CD4-positive, CD25-positive, alpha-beta regulatory T cell (primary cell): Measurements from ENCODE around the gene RAB3GAP1. TPM values are rescaled to one million over a fixed set of nuclear protein-coding genes. Genes with fewer than 3 reads are reported as not detected.
A peak's percentile ranks its signal among the peaks of the same experiment; 100 is the strongest.

Source experiments
- ATAC-seq, 2 donors: fragments of 150-1000 bp; cut with Tn5 transposase; one replicate each; pipeline ENCODE4 v1.10.0; 2021; ENCODE audit warnings: low read depth in 2 of 2, moderate number of reproducible peaks in 2 of 2, moderate library complexity in 1 of 2
- DNase-seq, 3 donors: peaks; one replicate each; pipeline versions ENCODE4 v3.0.0 to v3.0.0-alpha.2; 2012 to 2022; ENCODE audit warnings: mixed read lengths in 1 of 3
- H3K27ac ChIP-seq: one replicate; pipeline ENCODE4 v1.7.0; 2013; ENCODE audit warnings: mild to moderate bottlenecking, low read length; ENCODE audit not compliant: insufficient read depth, poor library complexity, severe bottlenecking
- H3K27me3 ChIP-seq: one replicate; pipeline ENCODE4 v1.7.0; 2013; ENCODE audit warnings: low read length; ENCODE audit not compliant: control insufficient read depth, insufficient read depth
- H3K36me3 ChIP-seq: one replicate; pipeline ENCODE4 v1.7.0; 2013; ENCODE audit warnings: mild to moderate bottlenecking, low read length, moderate library complexity; ENCODE audit not compliant: control insufficient read depth, insufficient read depth
- H3K4me1 ChIP-seq: 2 replicates; pipeline ENCODE4 v1.7.0; 2013; ENCODE audit warnings: mild to moderate bottlenecking, low read length; ENCODE audit not compliant: insufficient read depth, control insufficient read depth, poor library complexity, severe bottlenecking
- H3K4me3 ChIP-seq: one replicate; pipeline ENCODE4 v1.7.0; 2013; ENCODE audit warnings: low read depth, mild to moderate bottlenecking, low read length, moderate library complexity
- H3K9me3 ChIP-seq, 2 experiments: 1 replicate in 1 of 2; 2 replicates in 1 of 2; pipeline ENCODE4 v1.7.0; 2013; ENCODE audit warnings: low read length in 2 of 2, mild to moderate bottlenecking in 1 of 2, moderate library complexity in 1 of 2; ENCODE audit not compliant: control insufficient read depth in 2 of 2
- H3K27ac Mint-ChIP-seq, 3 donors: one replicate each; pipeline ENCODE4 v1.8.0; 2020 to 2022; ENCODE audit warnings: mild to moderate bottlenecking in 3 of 3, mixed read lengths in 3 of 3, moderate library complexity in 2 of 3
- H3K27me3 Mint-ChIP-seq: one replicate; pipeline ENCODE4 v1.8.0; 2022; ENCODE audit warnings: mild to moderate bottlenecking, mixed read lengths
- H3K36me3 Mint-ChIP-seq: one replicate; pipeline ENCODE4 v1.8.0; 2020; ENCODE audit warnings: mixed read lengths
- H3K4me1 Mint-ChIP-seq, 4 donors: one replicate each; pipeline ENCODE4 v1.8.0; 2020 to 2022; ENCODE audit warnings: mixed read lengths in 4 of 4, mild to moderate bottlenecking in 1 of 4
- H3K4me3 Mint-ChIP-seq, 4 donors: one replicate each; pipeline ENCODE4 v1.8.0; 2020 to 2022; ENCODE audit warnings: mild to moderate bottlenecking in 4 of 4, mixed read lengths in 4 of 4, moderate library complexity in 3 of 4
- H3K9me3 Mint-ChIP-seq, 7 donors: one replicate each; pipeline ENCODE4 v1.8.0; 2020 to 2022; ENCODE audit warnings: mixed read lengths in 7 of 7, mild to moderate bottlenecking in 3 of 7, moderate library complexity in 2 of 7
- polyA plus RNA-seq, 4 donors: library from polyadenylated mRNA; unstranded; fragments of 300-500 nt; fragmentation: Illumina TruSeq; gene quantifications; one replicate each; pipeline ENCODE4 v1.2.3, GENCODE V29; 2021
- total RNA-seq: library from RNA; stranded (reverse); gene quantifications from one replicate; pipeline ENCODE4 v1.2.3, GENCODE V29; 2022

RAB3GAP1 gene
- total and polyA plus RNA-seq, 5 donors from 2014 or later: 15.4 to 40.1 (median 19.7) TPM

DNA sequence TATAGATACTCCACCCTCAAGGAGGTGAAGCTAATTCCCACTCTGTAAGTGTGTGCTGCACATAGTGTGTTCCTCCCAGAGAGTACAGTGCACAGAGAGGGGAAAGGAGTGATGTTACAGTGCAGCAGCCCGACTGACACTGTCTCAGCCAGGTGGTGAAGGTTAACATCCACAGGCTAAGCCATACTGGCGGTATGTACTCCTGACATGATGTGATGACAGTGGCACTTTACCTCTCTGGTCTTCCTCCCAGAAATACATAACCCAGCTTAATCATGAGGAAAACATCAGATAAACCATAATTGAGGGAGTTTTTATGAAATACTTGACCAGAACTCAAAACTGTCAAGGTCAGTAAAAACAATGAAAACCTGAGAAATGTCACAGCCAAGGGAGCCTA, 107.1 kb downstream of the RAB3GAP1 start:
- no peak overlapping the region for H3K4me3 Mint-ChIP-seq
- no peaks in the 10 kb centered on the region for H3K9me3 ChIP-seq
- peaks cover 65% of the 10 kb centered on the region for H3K36me3 ChIP-seq
- H3K27ac Mint-ChIP-seq: peak overlapping the region in 1 of 3 donors; percentile 8
- no peak overlapping the region for H3K27ac ChIP-seq
- H3K36me3 Mint-ChIP-seq: peaks cover 62% of the 10 kb centered on the region
- H3K4me1 ChIP-seq: no peaks in the 10 kb centered on the region
- ATAC-seq: no peak
- H3K4me3 ChIP-seq: no peak overlapping the region
- peaks cover 16 to 40% (median 30%) of the 10 kb centered on the region in 4 donors for H3K4me1 Mint-ChIP-seq
- no peak for DNase-seq
- no peaks in the 10 kb centered on the region for H3K27me3 ChIP-seq
- H3K9me3 Mint-ChIP-seq: peaks cover 0 to 1% (median 0%) of the 10 kb centered on the region in 7 donors
- no peaks in the 10 kb centered on the region for H3K27me3 Mint-ChIP-seq

DNA sequence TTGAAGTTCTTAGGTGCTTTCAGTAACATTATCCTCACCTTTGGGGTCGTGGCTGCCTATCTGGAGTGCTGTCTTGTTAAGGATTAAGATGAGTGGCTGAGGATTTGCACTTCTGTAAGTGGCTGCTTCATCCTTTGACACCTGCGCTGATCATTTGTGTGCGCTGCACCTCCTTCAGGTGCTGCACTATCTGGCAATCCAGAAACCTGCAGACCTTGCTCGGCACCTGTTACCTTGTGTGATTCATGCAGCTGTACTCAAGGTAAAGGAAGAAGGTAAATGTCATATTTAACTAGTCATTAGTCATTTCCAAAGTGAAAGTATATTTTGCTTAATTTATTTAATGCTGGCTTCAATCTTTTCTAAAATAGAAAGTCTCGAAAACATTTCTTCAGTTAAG, 110.3 kb downstream of the RAB3GAP1 start:
- peaks cover 0 to 1% (median 0%) of the 10 kb centered on the region in 7 donors for H3K9me3 Mint-ChIP-seq
- H3K27ac Mint-ChIP-seq: peak overlapping the region; percentile 71 to 83 (median 74)
- peak in 1 of 3 donors; percentile 46 for DNase-seq
- peak overlapping the region in 1 of 4 donors; percentile 35 for H3K4me3 Mint-ChIP-seq
- peaks cover 42% of the 10 kb centered on the region for H3K36me3 Mint-ChIP-seq
- H3K4me1 Mint-ChIP-seq: peaks cover 16 to 32% (median 22%) of the 10 kb centered on the region in 4 donors
- H3K27me3 Mint-ChIP-seq: no peaks in the 10 kb centered on the region
- Histone ChIP-seq H3K36me3 (peaks cover 61% of the 10 kb centered on the region), H3K27me3 (no peaks in the 10 kb centered on the region), H3K27ac (peak overlapping the region; percentile 38), H3K4me1 (no peaks in the 10 kb centered on the region), H3K4me3 (peak overlapping the region; percentile 42), H3K9me3 (no peaks in the 10 kb centered on the region)
- ATAC-seq: peak in 1 of 2 donors; percentile 63

DNA sequence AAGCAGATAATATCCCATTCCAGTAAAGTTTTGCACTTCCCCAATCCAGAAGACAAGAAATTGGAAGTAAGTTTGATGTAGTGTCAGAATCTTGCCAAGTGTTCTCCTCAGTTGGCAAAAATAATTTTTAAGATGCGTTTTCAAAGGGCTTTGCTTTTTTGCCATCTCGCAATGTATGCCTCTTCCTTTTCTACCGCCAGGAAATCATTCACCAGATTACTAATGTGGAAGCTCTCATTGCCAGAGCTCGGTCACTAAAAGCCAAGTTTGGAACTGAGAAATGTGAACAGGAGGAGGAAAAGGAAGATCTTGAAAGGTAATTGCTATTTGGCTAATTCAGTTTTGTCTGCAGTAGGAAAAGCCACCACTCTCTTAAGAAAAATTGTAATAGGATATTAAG, 110.7 kb downstream of the RAB3GAP1 start:
- Mint-ChIP-seq H3K4me1 (peaks cover 17 to 31% (median 21%) of the 10 kb centered on the region in 4 donors), H3K36me3 (peaks cover 43% of the 10 kb centered on the region), H3K27me3 (no peaks in the 10 kb centered on the region), H3K27ac (peak overlapping the region; percentile 71 to 83 (median 74)), H3K4me3 (peak overlapping the region in 1 of 4 donors; percentile 35), H3K9me3 (peaks cover 0 to 1% (median 0%) of the 10 kb centered on the region in 7 donors)
- DNase-seq (peak in 1 of 3 donors; percentile 8), ATAC-seq (no peak)
- Histone ChIP-seq H3K4me1 (no peaks in the 10 kb centered on the region), H3K4me3 (peak overlapping the region; percentile 42), H3K9me3 (no peaks in the 10 kb centered on the region), H3K27ac (peak overlapping the region; percentile 38), H3K36me3 (peaks cover 62% of the 10 kb centered on the region), H3K27me3 (no peaks in the 10 kb centered on the region)

DNA sequence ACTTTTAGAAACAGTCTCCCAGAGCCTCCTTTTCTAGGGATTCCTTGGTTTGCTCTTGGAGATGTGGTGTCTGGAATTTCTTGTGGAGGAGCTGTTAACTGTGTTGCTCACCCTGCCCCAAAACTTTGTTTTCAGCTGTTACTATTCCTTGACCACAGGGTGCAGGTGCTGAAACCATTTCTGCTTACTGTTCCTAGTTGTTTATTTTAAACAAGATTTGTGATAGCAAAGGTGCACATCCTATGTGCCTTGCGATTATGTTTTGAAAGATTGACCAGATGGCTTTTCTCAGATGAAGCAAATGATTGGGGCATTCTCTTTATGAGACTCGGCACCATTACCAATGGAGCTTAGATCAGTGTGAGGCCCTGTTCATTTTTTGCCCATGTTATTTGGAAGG, 111.2 kb downstream of the RAB3GAP1 start:
- peaks cover 61% of the 10 kb centered on the region for H3K36me3 ChIP-seq
- Mint-ChIP-seq H3K27ac (peak overlapping the region in 2 of 3 donors; percentile 65 to 71), H3K4me3 (no peak overlapping the region)

DNA sequence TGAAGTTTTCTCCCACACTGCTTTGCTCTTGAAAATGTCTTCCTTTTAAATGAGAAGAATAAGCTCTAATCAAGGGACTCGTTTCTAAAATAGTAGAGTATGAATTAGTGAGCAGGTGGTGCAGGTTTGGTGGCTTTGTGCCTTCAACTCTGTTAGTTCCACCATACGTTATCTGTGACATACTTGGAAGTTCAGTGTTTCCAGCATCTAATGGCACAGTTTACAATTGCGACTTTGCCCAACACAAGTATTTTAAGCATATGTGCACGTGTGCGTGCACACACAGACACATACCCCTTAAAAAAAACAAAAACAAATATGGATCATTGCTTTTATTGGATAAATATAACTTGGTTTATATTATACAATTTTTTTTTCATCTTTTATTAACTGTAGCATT, 111.8 kb downstream of the RAB3GAP1 start:
- Mint-ChIP-seq H3K4me3 (no peak overlapping the region), H3K27me3 (no peaks in the 10 kb centered on the region), H3K36me3 (peaks cover 42% of the 10 kb centered on the region), H3K9me3 (peaks cover 0 to 1% (median 0%) of the 10 kb centered on the region in 7 donors), H3K27ac (no peak overlapping the region), H3K4me1 (peaks cover 14 to 30% (median 19%) of the 10 kb centered on the region in 4 donors)
- Histone ChIP-seq H3K27ac (no peak overlapping the region), H3K36me3 (peaks cover 61% of the 10 kb centered on the region), H3K27me3 (no peaks in the 10 kb centered on the region), H3K4me1 (no peaks in the 10 kb centered on the region), H3K4me3 (no peak overlapping the region), H3K9me3 (no peaks in the 10 kb centered on the region)
- ATAC-seq (no peak), DNase-seq (no peak)

More for the DNA sequence above, 111.2 kb downstream of the RAB3GAP1 start:
- Histone ChIP-seq H3K4me1 (no peaks in the 10 kb centered on the region), H3K27ac (no peak overlapping the region), H3K27me3 (no peaks in the 10 kb centered on the region), H3K9me3 (no peaks in the 10 kb centered on the region), H3K4me3 (no peak overlapping the region)
- peaks cover 0 to 1% (median 0%) of the 10 kb centered on the region in 7 donors for H3K9me3 Mint-ChIP-seq
- no peaks in the 10 kb centered on the region for H3K27me3 Mint-ChIP-seq
- ATAC-seq (no peak), DNase-seq (no peak)
- H3K4me1 Mint-ChIP-seq: peaks cover 17 to 30% (median 21%) of the 10 kb centered on the region in 4 donors
- H3K36me3 Mint-ChIP-seq: peaks cover 41% of the 10 kb centered on the region

DNA sequence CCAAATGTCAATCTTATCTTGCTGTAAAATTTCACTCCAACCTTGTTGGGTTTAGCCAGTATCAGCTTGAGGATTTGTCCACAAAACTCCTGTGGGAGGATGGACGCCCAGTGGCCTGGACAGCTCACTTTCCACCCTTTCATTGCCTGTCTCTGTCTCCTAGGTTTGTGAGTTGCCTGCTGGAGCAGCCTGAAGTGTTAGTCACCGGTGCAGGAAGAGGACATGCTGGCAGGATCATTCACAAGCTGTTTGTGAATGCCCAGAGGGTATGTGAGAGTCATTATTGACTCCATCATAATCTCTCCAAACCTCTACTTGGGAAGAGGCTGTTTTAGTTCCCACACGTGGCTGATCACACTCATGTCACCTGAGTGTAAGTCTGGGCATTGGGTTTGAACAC, 112.3 kb downstream of the RAB3GAP1 start:
- no peak overlapping the region for H3K4me3 Mint-ChIP-seq
- no peaks in the 10 kb centered on the region for H3K4me1 ChIP-seq
- H3K27ac Mint-ChIP-seq: no peak overlapping the region
- no peaks in the 10 kb centered on the region for H3K27me3 Mint-ChIP-seq
- H3K9me3 Mint-ChIP-seq: peaks cover 0 to 1% (median 0%) of the 10 kb centered on the region in 7 donors
- no peak overlapping the region for H3K4me3 ChIP-seq
- DNase-seq (no peak), ATAC-seq (no peak)
- no peaks in the 10 kb centered on the region for H3K27me3 ChIP-seq
- peaks cover 43% of the 10 kb centered on the region for H3K36me3 Mint-ChIP-seq
- no peak overlapping the region for H3K27ac ChIP-seq
- H3K36me3 ChIP-seq: peaks cover 62% of the 10 kb centered on the region
- peaks cover 14 to 30% (median 19%) of the 10 kb centered on the region in 4 donors for H3K4me1 Mint-ChIP-seq
- no peaks in the 10 kb centered on the region for H3K9me3 ChIP-seq

DNA sequence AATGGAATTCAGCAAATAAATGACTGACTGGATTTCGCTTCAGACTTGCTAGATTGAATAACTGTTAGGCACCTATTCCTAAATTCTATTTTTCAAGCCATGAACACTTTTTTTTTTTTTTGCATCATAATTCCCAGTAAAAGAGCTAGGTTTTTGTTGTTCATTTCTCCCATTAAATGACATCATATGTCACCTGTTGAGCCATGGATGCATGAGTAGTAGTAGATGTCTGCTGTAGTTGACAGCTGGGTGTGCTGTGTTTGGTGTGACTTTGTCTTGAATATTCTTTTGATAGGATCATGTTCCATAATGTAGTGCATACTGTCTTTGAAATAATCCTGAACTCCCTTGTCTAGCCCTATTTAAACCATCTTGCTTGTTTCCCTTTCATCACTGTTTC, 115.2 kb downstream of the RAB3GAP1 start:
- Mint-ChIP-seq H3K4me1 (peaks cover 9 to 22% (median 16%) of the 10 kb centered on the region in 4 donors), H3K36me3 (peaks cover 53% of the 10 kb centered on the region), H3K27me3 (no peaks in the 10 kb centered on the region), H3K27ac (peak overlapping the region in 1 of 3 donors; percentile 7), H3K9me3 (peaks cover 0 to 1% (median 0%) of the 10 kb centered on the region in 7 donors), H3K4me3 (no peak overlapping the region)
- no peaks in the 10 kb centered on the region for H3K27me3 ChIP-seq
- no peaks in the 10 kb centered on the region for H3K9me3 ChIP-seq
- H3K27ac ChIP-seq: no peak overlapping the region
- no peak overlapping the region for H3K4me3 ChIP-seq
- no peak for DNase-seq
- ATAC-seq: no peak
- no peaks in the 10 kb centered on the region for H3K4me1 ChIP-seq
- peaks cover 82% of the 10 kb centered on the region for H3K36me3 ChIP-seq

DNA sequence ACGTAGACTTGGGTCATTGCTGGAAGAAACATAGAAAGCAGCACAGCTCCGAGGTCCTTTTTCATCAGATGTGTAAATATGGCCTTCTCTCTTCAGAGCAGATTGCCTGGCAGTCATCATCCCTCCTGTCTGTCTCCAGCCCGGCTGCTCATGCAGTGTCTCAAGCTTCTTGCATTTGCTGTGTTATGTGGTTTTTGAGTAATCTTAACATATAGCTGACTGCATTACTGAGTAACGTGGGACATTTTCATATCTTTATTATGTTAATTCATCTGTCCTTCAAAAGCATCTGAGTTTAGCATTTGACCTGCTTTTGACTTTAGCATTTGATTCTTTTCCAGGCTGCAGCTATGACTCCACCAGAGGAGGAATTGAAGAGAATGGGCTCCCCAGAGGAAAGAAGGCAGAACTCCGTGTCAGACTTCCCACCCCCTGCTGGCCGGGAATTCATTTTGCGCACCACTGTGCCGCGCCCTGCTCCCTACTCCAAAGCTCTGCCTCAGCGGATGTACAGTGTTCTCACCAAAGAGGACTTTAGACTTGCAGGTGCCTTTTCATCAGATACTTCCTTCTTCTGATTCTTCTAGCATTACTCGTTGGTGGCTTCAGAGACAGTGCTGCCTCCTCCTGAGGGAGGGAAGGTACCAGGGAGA, 116.2 kb downstream of the RAB3GAP1 start:
- H3K27ac ChIP-seq: no peak overlapping the region
- H3K27me3 Mint-ChIP-seq: no peaks in the 10 kb centered on the region

More for the DNA sequence above, 116.2 kb downstream of the RAB3GAP1 start:
- peaks cover 48% of the 10 kb centered on the region for H3K36me3 Mint-ChIP-seq
- Histone ChIP-seq H3K27me3 (no peaks in the 10 kb centered on the region), H3K4me1 (no peaks in the 10 kb centered on the region), H3K9me3 (no peaks in the 10 kb centered on the region), H3K36me3 (peaks cover 79% of the 10 kb centered on the region), H3K4me3 (no peak overlapping the region)
- no peak overlapping the region for H3K4me3 Mint-ChIP-seq
- DNase-seq: no peak
- H3K9me3 Mint-ChIP-seq: no peaks in the 10 kb centered on the region
- H3K27ac Mint-ChIP-seq: peak overlapping the region in 2 of 3 donors; percentile 15 to 87
- ATAC-seq: no peak
- H3K4me1 Mint-ChIP-seq: peaks cover 0 to 12% (median 8%) of the 10 kb centered on the region in 4 donors
